IMR-90 (cell line): ENCODE measurements around the gene FBXL5. TPM values are rescaled to one million over a fixed set of nuclear protein-coding genes. Genes with fewer than 3 reads are reported as not detected.

Experiments used
- ATAC-seq: fragments of 200-7000 bp; cut with Tn5 transposase; 2 replicates; pipeline ENCODE4 v1.9.1; 2020; ENCODE audit warnings: low read depth, mild to moderate bottlenecking, moderate library complexity
- BruUV-seq: library from RNA; stranded (reverse); fragments of 400-500 nt; replicated peaks from 2 replicates; lab custom pipeline; 2021; lab: Mats Ljungman, UMichigan
- CTCF ChIA-PET: fragments of 300-600 bp; formaldehyde crosslinking; extraction: SDS; loops from one replicate; lab custom pipeline; 2021; ENCODE audit warnings: antibody characterized with exemption; lab: Yijun Ruan, JAX
- POLR2A ChIA-PET: fragments of 300-600 bp; sonication (Branson Sonifier 250); formaldehyde crosslinking; loops from one replicate; lab custom pipeline; 2022; ENCODE audit warnings: antibody characterized with exemption; ENCODE audit not compliant: unreplicated experiment; lab: Charles Lee
- DNase-seq: peaks from one replicate; pipeline ENCODE4 v3.0.0; 2013
- H2AFZ ChIP-seq: replicated peaks from 2 replicates; pipeline ENCODE3; 2013; ENCODE audit warnings: low read length, mild to moderate bottlenecking; ENCODE audit not compliant: poor library complexity
- H2AK5ac ChIP-seq: 2 replicates; pipeline ENCODE4 v1.6.1; 2013; ENCODE audit warnings: low read depth, low read length, inconsistent platforms
- H2AK9ac ChIP-seq: replicated peaks from 2 replicates; pipeline ENCODE3; 2013; ENCODE audit warnings: mild to moderate bottlenecking, low read depth, low read length, moderate library complexity; ENCODE audit not compliant: poor library complexity
- H2BK120ac ChIP-seq: 2 replicates; pipeline ENCODE4 v1.6.1; 2013; ENCODE audit warnings: low read depth, low read length, inconsistent platforms
- H2BK15ac ChIP-seq: 3 replicates; pipeline ENCODE4 v1.6.1; 2013; ENCODE audit warnings: low read depth, low read length, inconsistent platforms
- H2BK20ac ChIP-seq: 2 replicates; pipeline ENCODE4 v1.6.1; 2013; ENCODE audit warnings: low read depth, mild to moderate bottlenecking, inconsistent platforms, low read length, moderate library complexity
- H2BK5ac ChIP-seq: 2 replicates; pipeline ENCODE4 v1.6.1; 2013; ENCODE audit warnings: mild to moderate bottlenecking, low read depth, low read length, inconsistent platforms; ENCODE audit not compliant: poor library complexity, severe bottlenecking
- H3K14ac ChIP-seq: replicated peaks from 2 replicates; pipeline ENCODE4 v1.6.1; 2013; ENCODE audit warnings: low read depth, low read length, inconsistent platforms
- H3K18ac ChIP-seq: 2 replicates; pipeline ENCODE4 v1.6.1; 2013; ENCODE audit warnings: low read depth, low read length, control low read depth
- H3K23ac ChIP-seq: 2 replicates; pipeline ENCODE4 v1.6.1; 2013; ENCODE audit warnings: low read depth, low read length, inconsistent platforms
- H3K27ac ChIP-seq: 2 replicates; pipeline ENCODE4 v1.5.1; 2013; ENCODE audit warnings: mild to moderate bottlenecking, control low read depth, low read length; ENCODE audit not compliant: insufficient read depth
- H3K27me3 ChIP-seq: 2 replicates; pipeline ENCODE4 v1.6.1; 2013; ENCODE audit warnings: low read length; ENCODE audit not compliant: control insufficient read depth, insufficient read depth
- H3K36me3 ChIP-seq: 2 replicates; pipeline ENCODE4 v1.6.1; 2013; ENCODE audit warnings: low read length, mixed read lengths; ENCODE audit not compliant: control insufficient read depth, insufficient read depth
- H3K4ac ChIP-seq: 2 replicates; pipeline ENCODE4 v1.6.1; 2013; ENCODE audit warnings: low read depth, low read length, inconsistent platforms
- H3K4me1 ChIP-seq: 2 replicates; pipeline ENCODE4 v1.6.1; 2013; ENCODE audit warnings: low read length, mixed read lengths; ENCODE audit not compliant: control insufficient read depth, insufficient read depth
- H3K4me2 ChIP-seq: 2 replicates; pipeline ENCODE4 v1.6.1; 2013; ENCODE audit warnings: low read depth, mild to moderate bottlenecking, control low read depth, low read length, moderate library complexity
- H3K4me3 ChIP-seq: 2 replicates; pipeline ENCODE4 v1.5.1; 2013; ENCODE audit warnings: low read depth, mild to moderate bottlenecking, control low read depth, low read length, moderate library complexity; ENCODE audit not compliant: insufficient read depth
- H3K56ac ChIP-seq: 2 replicates; pipeline ENCODE4 v1.6.1; 2013; ENCODE audit warnings: low read length, inconsistent platforms; ENCODE audit not compliant: insufficient read depth; ENCODE audit errors: extremely low read depth
- H3K79me1 ChIP-seq, 2 experiments: 2 replicates each; pipeline ENCODE4 v1.6.1; 2013; ENCODE audit warnings: low read length in 2 of 2, inconsistent platforms in 1 of 2, low read depth in 1 of 2
- H3K9ac ChIP-seq: 2 replicates; pipeline ENCODE4 v1.6.1; 2013; ENCODE audit warnings: low read depth, low read length, control low read depth
- H3K9me1 ChIP-seq: 2 replicates; pipeline ENCODE4 v1.6.1; 2013; ENCODE audit warnings: low read length, inconsistent platforms; ENCODE audit not compliant: insufficient read depth
- H3K9me3 ChIP-seq: 2 replicates; pipeline ENCODE4 v1.6.1; 2013; ENCODE audit warnings: low read length; ENCODE audit not compliant: control insufficient read depth, insufficient read depth
- H4K20me1 ChIP-seq: 2 replicates; pipeline ENCODE4 v1.6.1; 2013; ENCODE audit warnings: low read length, inconsistent platforms; ENCODE audit not compliant: insufficient read depth
- H4K5ac ChIP-seq: 2 replicates; pipeline ENCODE4 v1.6.1; 2013; ENCODE audit warnings: mild to moderate bottlenecking, low read depth, low read length, control low read depth
- H4K8ac ChIP-seq, 2 experiments: 2 replicates each; pipeline ENCODE4 v1.6.1; 2013; ENCODE audit warnings: low read depth in 2 of 2, low read length in 2 of 2, control low read depth in 1 of 2, inconsistent platforms in 1 of 2
- H4K91ac ChIP-seq: 2 replicates; pipeline ENCODE4 v1.6.1; 2013; ENCODE audit warnings: low read depth, low read length, inconsistent platforms; ENCODE audit not compliant: insufficient read depth
- CEBPB ChIP-seq: IDR thresholded peaks from 2 replicates; pipeline ENCODE4 v1.6.1; 2012; ENCODE audit warnings: low read depth, low read length, improper control_type of control experiment
- RAD21 ChIP-seq: IDR thresholded peaks from 2 replicates; pipeline ENCODE4 v1.6.1; 2012; ENCODE audit warnings: low read length, improper control_type of control experiment
- WGBS, 2 experiments: methylation state at CpG; one replicate each; pipeline versions ENCODE4 v1.1.5 to v1.1.7; 2013; ENCODE audit warnings: missing lambda C conversion rate in 2 of 2; ENCODE audit not compliant: insufficient read length in 1 of 2; ENCODE audit errors: extremely low coverage in 2 of 2; 5-methylcytosine and 5-hydroxymethylcytosine counted together
- dilution Hi-C: fragments of 300-500 bp; cut with HindIII; formaldehyde crosslinking; loops from one replicate; pipeline ENCODE4 v1.14.3; 2018; ENCODE audit warnings: low sequenced_read_pairs; ENCODE audit not compliant: unreplicated experiment
- in situ Hi-C: fragments of 300-500 bp; cut with MboI; formaldehyde crosslinking; loops from 3 replicates; pipeline ENCODE4 v1.14.3; 2019; ENCODE audit warnings: low sequenced_read_pairs, inconsistent platforms, mixed read lengths
- intact Hi-C: fragments of 100-400 bp; cut with micrococcal nuclease; formaldehyde crosslinking; loops from 2 replicates; pipeline ENCODE4 v1.10.0; 2022
- polyA plus RNA-seq, 3 experiments: library from polyadenylated mRNA; depleted of rRNA; stranded (reverse); fragments of >200 nt; gene quantifications; 2 replicates each; pipeline ENCODE4 v1.2.3, GENCODE V29; 2012; ENCODE audit warnings: low replicate concordance in 1 of 3
- total RNA-seq: library from RNA; depleted of rRNA; stranded (reverse); fragments of >200 nt; gene quantifications from 2 replicates; pipeline ENCODE4 v1.2.3, GENCODE V29; 2012

FBXL5 gene
- total and polyA plus RNA-seq, 2 of the 4 experiments (the other 2 are of a cell fraction) = 20.3 to 62.6 TPM

DNA sequence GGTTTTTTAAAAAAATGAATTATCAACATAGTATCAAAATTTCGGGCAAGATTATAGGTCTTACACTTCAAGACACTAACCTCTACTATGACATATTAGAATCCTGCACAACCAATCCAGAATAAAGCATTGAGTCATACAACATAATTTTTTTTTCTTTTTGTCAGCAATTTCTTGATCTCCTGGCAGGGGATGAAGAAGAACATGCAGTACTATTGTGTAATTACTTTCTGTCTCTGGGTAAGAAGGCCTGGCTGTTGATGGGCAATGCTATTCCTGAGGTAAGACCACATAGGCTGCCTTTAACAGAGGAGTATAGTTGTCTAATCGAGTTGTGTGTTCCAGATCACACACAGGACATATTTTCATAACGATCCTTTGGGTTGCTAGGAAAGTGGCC is 67.5 kb downstream of the FBXL5 start:
- in situ Hi-C loops (no loop called here), dilution Hi-C loops (no loop called here), intact Hi-C loops (no loop called here)
- Histone ChIP-seq H3K4me3 (no peak overlapping the region), H3K9me3 (no peaks in the 10 kb centered on the region), H3K23ac (no peak overlapping the region), H3K4me2 (no peak overlapping the region), H3K18ac (no peak overlapping the region), H3K79me1 (peaks cover 3 to 4% of the 10 kb centered on the region in 2 experiments; a peak in 2 of 4 replicates), H3K9me1 (peaks cover 3% of the 10 kb centered on the region; the same call in 1 of the 2 replicates), H2AK9ac (no peak overlapping the region), H4K91ac (no peak overlapping the region), H2BK20ac (no peak overlapping the region), H2BK5ac (no peak overlapping the region), H3K4ac (no peak overlapping the region), H3K9ac (no peak overlapping the region), H4K5ac (no peak overlapping the region), H3K27ac (no peak overlapping the region), H2AFZ (no peak overlapping the region), H2AK5ac (no peak overlapping the region), H3K4me1 (no peaks in the 10 kb centered on the region), H4K8ac (no peak overlapping the region), H2BK120ac (no peak overlapping the region), H2BK15ac (no peak overlapping the region), H3K56ac (no peak overlapping the region), H4K20me1 (no peaks in the 10 kb centered on the region), H3K14ac (no peak overlapping the region), H3K27me3 (no peaks in the 10 kb centered on the region), H3K36me3 (peaks cover 6% of the 10 kb centered on the region; the same call in 1 of the 2 replicates)
- BruUV-seq = no TSS peak
- ChIA-PET POLR2A (no interaction called here), CTCF (no interaction called here)
- TF ChIP-seq RAD21 (no peak), CEBPB (peak; percentile 21; the same call in 1 of the 2 replicates)
- DNase-seq (no peak), ATAC-seq (no peak)
- no CpG with 5 or more reads among the region's 3 CpGs for WGBS, 2 experiments
